ENCODE data around the gene CAMK2A. TPM values are rescaled to one million over a fixed set of nuclear protein-coding genes. Genes with fewer than 3 reads are reported as not detected.

The CAMK2A gene
- total RNA-seq, 3 donors from 2014 or later (not counting 1 experiment from before 2014, with no cell fraction given), result 0.38 TPM; not detected in 2

DNA sequence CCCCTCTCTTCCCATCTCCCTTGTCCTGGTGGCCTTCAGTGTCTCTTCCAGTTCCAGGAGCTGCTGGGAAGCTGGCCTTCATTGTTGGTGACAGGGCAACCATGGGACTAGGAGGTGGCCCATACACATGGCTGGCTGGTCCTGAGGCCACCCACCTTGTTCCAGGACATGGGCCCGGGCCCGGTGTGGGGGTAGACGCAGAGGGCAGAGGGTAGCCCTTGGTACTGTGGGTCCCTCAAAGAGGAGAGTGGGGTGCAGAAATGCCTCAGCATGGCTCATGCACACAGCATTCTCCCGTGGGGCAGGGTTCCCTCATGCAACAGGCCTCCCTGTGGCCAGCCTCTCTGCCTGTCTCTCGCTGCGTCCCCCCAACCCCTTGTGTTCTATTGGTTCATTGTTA is 78.9 kb downstream of the CAMK2A start:
- Mint-ChIP-seq H3K9me3 (no peaks in the 10 kb centered on the region), H3K4me3 (peak overlapping the region; percentile 49), H3K36me3 (no peaks in the 10 kb centered on the region), H3K4me1 (peaks cover 23 to 25% of the 10 kb centered on the region in 2 donors), H3K27me3 (ENCODE audit: low read depth in 2 of 2) (peaks cover 21 to 35% of the 10 kb centered on the region in 2 donors), H3K27ac (no peak overlapping the region)
- Histone ChIP-seq H3K27me3 (ENCODE audit: control insufficient read depth, insufficient read depth, low read length) (peaks cover 20% of the 10 kb centered on the region), H3K36me3 (ENCODE audit: control insufficient read depth, insufficient read depth, low read length) (no peaks in the 10 kb centered on the region), H3K4me1 (ENCODE audit: control insufficient read depth, insufficient read depth, low read length) (peaks cover 21% of the 10 kb centered on the region), H3K9me3 (ENCODE audit: control insufficient read depth, insufficient read depth, low read length) (no peaks in the 10 kb centered on the region), H3K4me3 (ENCODE audit: low read length) (no peak overlapping the region), H3K27ac (ENCODE audit: low read length) (no peak overlapping the region)
- no peak for TF ChIP-seq CTCF (IDR thresholded peaks at IDR 0.05)
- intact Hi-C loops (cut with micrococcal nuclease), result no loop called here
- 88% methylated on average over 6 of the region's 6 CpGs for WGBS (ENCODE audit: insufficient coverage)
- no peak for ATAC-seq
- no peak for DNase-seq

GRCh38 chr5:150209099-150209635 is 80.4 kb downstream of the CAMK2A start:
- H3K27ac ChIP-seq (ENCODE audit: low read length), result no peak overlapping the region

GRCh38 chr5:150208187-150209098 is 81.1 kb downstream of the CAMK2A start:
- no peaks in the 10 kb centered on the region for H3K36me3 ChIP-seq (ENCODE audit: control insufficient read depth, insufficient read depth, low read length)
- H3K9me3 ChIP-seq (ENCODE audit: control insufficient read depth, insufficient read depth, low read length), result no peaks in the 10 kb centered on the region
- H3K9me3 Mint-ChIP-seq, result no peaks in the 10 kb centered on the region
- peak overlapping the region; percentile 73 for H3K4me3 Mint-ChIP-seq
- intact Hi-C loops (cut with micrococcal nuclease), result no loop called here
- DNase-seq (no peak), ATAC-seq (no peak)
- 60% methylated on average over 19 of the region's 19 CpGs for WGBS (ENCODE audit: insufficient coverage)
- no peaks in the 10 kb centered on the region for H3K36me3 Mint-ChIP-seq
- no peak overlapping the region for H3K27ac ChIP-seq (ENCODE audit: low read length)
- H3K4me1 ChIP-seq (ENCODE audit: control insufficient read depth, insufficient read depth, low read length), result peaks cover 21% of the 10 kb centered on the region
- TF ChIP-seq CTCF (IDR thresholded peaks at IDR 0.05), result no peak
- H3K4me1 Mint-ChIP-seq, result peaks cover 23 to 25% of the 10 kb centered on the region in 2 donors
- no peak overlapping the region for H3K4me3 ChIP-seq (ENCODE audit: low read length)
- peaks cover 21 to 29% of the 10 kb centered on the region in 2 donors for H3K27me3 Mint-ChIP-seq (ENCODE audit: low read depth in 2 of 2)
- H3K27me3 ChIP-seq (ENCODE audit: control insufficient read depth, insufficient read depth, low read length), result peaks cover 20% of the 10 kb centered on the region
- H3K27ac Mint-ChIP-seq, result peak overlapping the region in 1 of 2 donors; percentile 78

More at GRCh38 chr5:150209099-150209635, 80.4 kb downstream of the CAMK2A start:
- peaks cover 20% of the 10 kb centered on the region for H3K27me3 ChIP-seq (ENCODE audit: control insufficient read depth, insufficient read depth, low read length)
- Mint-ChIP-seq H3K4me1 (peaks cover 23 to 25% of the 10 kb centered on the region in 2 donors), H3K36me3 (no peaks in the 10 kb centered on the region), H3K9me3 (no peaks in the 10 kb centered on the region), H3K27me3 (ENCODE audit: low read depth in 2 of 2) (peaks cover 21 to 35% of the 10 kb centered on the region in 2 donors), H3K4me3 (peak overlapping the region; percentile 73), H3K27ac (peak overlapping the region in 1 of 2 donors; percentile 78)
- no peaks in the 10 kb centered on the region for H3K9me3 ChIP-seq (ENCODE audit: control insufficient read depth, insufficient read depth, low read length)
- WGBS (ENCODE audit: insufficient coverage), result 3% methylated on average over 21 of the region's 21 CpGs
- H3K4me3 ChIP-seq (ENCODE audit: low read length), result no peak overlapping the region
- H3K4me1 ChIP-seq (ENCODE audit: control insufficient read depth, insufficient read depth, low read length), result peaks cover 21% of the 10 kb centered on the region
- no peaks in the 10 kb centered on the region for H3K36me3 ChIP-seq (ENCODE audit: control insufficient read depth, insufficient read depth, low read length)
- ATAC-seq (peak; percentile 65 to 85 (median 76)), DNase-seq (peak; percentile 43 to 48)
- intact Hi-C loops (cut with micrococcal nuclease), result no loop called here
- TF ChIP-seq CTCF (IDR thresholded peaks at IDR 0.05), result no peak
